GM19438 (cell line): ENCODE results near the gene SERPINB10.
"Not testable (repeated sequence)": the region's sequence is repeated elsewhere in the genome, so short reads cannot be mapped to it uniquely, and the experiment has no call there.

ENCODE experiments used
- ATAC-seq: cut with Tn5 transposase; IDR thresholded peaks from one replicate; pipeline ENCODE4 v1.9.1; 2021; ENCODE audit warnings: low read depth; ENCODE audit not compliant: unreplicated experiment

SERPINB10 gene

DNA sequence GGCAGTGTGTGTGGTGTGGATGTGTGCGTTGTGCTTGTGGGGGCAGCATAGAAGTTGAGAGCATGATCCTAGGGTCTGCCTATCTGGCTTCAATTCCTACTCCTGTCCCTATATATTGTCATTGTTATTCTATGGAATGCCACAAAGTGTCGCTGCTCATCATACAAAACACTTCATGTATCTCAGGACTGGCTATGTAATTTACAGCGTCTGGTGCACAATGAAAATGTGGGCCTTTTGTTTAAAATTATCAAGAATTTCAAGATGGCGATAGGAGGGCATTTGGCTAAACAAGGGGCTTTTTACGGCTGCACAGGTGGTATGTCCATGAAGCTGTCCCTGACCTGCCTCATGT is 16.8 kb upstream of the SERPINB10 start:
- peak; percentile 94 for ATAC-seq

DNA sequence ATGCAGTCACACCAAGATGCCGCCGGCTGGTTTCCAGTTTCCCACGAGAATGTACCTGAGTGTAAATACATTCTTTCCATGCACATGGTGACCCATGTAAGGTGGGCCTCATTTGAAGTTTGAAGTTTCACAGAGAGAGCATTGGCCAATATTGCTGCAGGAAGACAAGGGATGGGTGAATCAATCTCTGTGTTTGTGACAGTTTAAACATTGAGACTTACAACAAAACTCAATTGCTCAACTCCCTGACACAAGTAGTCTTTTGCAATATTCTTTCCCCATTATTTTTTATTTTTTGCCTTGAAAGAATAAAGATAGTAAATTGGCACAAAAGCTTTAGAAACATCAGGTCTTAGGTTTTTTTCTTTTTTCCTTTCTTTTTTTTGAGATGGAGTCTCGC is 15.2 kb upstream of the SERPINB10 start:
- ATAC-seq = no peak

DNA sequence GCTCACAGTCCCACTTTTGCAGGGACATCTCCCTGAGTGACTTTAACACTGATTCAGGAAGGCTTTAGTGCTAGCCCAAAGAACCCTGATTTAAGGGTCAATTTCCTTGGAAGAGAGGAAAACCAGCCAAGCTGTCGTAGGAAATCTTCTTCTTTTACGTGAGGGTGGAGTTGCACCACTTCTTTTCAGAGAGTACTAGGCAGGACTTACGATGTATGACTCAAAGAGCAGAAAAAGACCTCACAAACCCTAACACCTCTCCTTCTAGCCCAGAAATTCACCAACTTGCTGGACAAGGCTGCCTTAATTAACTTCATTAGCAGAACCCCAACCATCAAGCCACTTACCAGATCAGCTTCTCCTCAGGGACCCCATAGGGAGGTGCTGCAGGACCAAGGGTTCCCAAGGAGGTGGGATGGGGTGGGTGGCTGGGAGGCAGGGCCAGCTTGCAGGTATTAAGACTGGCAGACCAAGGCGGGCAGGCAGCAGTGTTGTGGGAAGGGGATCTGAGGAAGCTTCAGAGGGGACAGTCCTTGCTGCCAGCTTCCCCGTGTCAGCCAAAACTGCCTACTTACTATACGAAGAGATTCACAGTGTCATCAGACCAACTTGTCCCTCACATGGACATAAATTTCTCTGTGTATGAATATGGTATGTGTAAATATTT is 13.5 kb upstream of the SERPINB10 start:
- ATAC-seq = no peak

DNA sequence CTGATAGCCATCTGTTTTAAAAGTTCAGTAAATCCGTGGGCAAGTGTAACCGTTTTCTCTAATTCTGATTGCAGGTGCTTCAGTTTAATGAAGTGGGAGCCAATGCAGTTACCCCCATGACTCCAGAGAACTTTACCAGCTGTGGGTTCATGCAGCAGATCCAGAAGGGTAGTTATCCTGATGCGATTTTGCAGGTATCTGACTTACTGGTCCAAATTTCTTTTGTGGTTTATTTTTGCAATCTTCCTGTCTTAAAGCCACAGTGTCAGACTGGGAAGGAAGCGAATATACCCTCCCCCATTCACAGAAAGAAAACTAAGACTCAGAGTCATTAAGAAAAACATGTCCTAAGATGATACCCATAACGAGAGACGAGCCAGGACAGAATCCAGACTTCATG is 12.6 kb upstream of the SERPINB10 start:
- ATAC-seq = no peak

DNA sequence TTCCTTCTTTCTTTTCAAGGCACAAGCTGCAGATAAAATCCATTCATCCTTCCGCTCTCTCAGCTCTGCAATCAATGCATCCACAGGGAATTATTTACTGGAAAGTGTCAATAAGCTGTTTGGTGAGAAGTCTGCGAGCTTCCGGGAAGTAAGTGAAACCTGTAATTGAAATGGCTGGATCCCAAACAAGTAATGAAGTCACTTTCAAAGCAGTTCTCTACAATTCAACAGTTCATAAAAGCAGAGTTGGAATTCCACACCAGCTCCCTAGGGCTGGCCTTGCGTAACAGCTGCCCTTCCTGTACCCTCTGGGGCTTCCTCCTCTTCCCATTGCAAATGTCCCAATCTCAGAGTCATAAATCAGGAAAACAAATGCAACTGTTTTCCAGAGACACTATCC is 10.7 kb upstream of the SERPINB10 start:
- no peak for ATAC-seq

DNA sequence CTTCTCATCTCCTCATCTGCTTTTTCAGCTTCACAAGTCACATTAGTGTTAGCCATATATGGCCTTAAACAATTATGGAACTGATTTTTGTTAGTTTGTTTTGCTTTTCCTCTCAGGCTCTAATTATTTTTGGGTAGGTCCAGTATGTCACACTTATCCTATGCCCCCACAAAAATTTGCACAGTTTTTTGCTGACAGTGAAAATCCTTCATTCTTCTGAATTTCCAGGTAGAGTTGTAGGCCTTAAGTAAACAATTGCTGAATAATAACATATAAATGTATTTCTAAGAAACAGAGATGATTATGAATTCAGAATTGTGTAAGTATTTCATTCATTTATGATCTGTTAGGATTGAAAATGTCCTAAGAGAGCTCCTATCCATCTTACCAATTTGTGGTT is 8.6 kb upstream of the SERPINB10 start:
- no peak for ATAC-seq

DNA sequence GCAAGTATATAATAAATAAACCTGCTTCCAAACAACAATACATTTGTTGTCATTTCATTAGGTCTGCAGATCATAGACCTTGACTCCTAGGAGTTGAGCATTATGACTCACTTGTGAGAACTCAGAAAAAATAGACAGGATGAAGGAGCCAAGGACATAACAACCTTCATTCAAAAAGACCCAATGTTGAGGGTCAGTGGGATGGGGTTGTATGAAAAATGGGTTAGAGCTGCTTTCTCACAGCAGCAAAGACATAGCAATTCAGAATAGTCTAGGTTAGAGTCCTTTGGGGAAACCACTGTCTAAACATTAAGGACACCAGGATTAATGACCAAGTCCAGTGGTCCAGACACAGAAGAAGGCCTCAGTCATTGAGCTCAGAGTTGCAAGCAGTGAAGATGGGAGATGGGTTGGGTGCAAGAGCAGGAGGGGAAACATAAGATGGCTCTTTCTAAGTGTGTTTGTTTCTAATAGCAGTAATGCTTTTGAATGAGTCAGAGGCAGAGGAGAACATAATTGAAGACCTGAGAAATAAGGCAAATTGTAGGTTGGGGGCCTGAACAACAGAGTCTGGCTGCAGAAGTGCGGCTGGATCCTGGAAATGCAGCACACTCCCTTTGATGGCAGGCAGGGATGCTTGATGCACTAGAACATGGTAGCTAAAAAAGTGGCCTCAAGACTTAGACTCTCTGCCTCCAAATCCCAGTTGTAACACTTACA is 3.7 kb upstream of the SERPINB10 start:
- no peak for ATAC-seq

DNA sequence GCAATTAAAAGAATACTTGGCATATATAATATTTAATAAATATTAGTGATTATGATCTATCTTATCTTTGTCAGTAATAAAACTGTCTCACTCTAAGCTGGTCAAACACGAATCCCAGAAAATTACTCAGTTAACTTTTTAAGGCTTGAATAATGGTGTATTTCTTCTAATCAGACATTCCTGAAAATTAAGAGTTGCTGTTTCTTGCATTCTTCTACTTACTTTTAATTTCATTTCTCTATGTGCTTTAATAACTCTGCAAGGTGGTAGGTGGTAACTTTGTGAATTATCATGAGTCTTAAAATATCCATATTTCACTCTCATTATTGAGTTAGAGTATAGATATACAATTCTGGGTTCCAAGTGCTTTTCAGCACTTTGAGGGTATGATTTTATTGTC is 3.1 kb upstream of the SERPINB10 start:
- no peak for ATAC-seq

DNA sequence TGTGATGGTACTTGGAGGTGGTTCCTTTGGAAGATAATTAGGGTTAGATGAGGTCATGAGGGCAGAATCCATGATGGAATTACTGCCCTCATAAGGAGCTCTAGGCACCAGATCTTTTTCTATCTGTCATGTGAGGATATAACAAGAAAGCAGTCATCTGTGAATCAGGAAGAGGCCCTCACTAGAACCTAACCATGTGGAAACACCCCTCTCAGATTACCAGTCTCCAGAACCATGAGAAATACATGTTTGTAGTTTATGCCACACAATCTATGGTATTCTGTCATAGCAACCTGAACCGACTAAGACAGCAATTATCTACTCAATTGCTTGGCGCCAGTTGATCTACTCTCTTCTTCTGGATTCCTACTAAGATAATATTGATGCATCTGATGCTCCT is 2.4 kb upstream of the SERPINB10 start:
- ATAC-seq = no peak

DNA sequence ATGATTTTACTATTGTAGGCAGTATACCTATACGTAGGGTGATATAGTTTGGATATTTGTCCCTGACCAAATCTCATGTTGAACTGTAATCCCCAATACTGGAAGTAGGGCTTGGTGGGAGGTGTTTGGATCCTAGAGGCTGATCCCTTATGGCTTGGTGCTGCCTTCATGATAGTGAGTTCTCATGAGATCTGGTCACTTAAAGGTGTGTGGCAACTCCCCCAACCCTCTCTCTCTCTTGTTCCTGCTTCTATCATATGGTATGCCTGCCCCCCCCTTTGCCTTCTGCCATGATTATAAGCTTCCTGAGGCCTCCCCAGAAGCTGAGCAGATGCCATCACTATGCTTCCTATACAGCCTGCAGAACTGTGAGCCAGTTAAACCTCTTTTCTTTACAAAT is 1.7 kb upstream of the SERPINB10 start:
- ATAC-seq = no peak

DNA sequence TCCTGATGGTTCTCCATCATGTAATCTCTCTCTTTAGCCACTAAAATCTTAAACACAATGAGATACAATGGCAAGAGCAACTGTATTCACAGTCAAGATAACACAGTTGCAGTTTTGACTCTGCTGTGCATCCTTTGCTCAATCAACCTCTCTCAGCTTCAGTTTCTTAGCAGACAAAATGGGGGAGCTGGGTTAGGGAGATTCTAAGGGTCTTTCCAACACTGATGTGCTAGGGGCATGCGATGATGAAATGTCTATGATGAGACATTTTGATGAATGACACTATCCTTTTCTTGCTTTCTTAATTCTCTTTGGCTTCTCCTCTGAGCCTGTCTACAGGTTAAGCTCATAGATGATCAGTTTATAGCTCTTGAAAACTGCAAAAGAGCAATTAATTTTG is 1.1 kb downstream of the SERPINB10 start:
- ATAC-seq = no peak

DNA sequence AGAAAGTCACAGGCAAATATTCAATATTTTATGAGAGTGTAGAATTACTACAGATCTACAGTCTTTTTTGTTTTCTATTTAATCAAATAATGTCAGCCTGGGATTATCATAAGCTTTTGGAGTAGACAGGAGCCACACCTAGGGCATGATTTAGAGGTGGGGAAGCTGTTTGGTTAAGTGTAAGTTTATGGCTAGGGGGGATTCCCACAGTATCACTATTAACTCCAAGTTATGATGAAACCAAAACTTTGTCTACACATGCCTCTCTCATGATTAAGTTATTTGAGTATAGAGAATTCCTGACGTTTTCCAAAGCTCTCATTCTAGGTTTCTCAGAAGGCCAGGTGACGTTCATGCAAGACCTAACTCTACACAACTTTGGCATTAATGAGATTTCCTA is 2.1 kb downstream of the SERPINB10 start:
- ATAC-seq = peak; percentile 52

DNA sequence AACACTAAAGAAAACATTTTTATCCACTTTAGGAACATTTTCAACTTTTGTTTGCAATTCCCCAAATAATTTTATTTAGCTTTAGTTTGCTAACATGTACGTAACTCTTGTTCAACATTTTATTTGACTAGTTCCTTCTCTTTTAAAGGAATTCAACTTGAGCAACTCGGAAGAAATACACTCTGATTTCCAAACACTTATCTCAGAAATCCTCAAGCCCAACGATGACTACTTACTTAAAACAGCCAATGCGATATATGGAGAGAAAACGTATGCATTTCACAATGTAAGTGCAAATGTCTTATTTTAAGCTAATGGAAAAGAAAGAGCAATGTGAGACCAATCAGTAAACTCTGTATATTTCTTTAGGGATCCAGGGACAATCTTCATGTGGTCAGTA is 10.1 kb downstream of the SERPINB10 start:
- ATAC-seq = no peak

DNA sequence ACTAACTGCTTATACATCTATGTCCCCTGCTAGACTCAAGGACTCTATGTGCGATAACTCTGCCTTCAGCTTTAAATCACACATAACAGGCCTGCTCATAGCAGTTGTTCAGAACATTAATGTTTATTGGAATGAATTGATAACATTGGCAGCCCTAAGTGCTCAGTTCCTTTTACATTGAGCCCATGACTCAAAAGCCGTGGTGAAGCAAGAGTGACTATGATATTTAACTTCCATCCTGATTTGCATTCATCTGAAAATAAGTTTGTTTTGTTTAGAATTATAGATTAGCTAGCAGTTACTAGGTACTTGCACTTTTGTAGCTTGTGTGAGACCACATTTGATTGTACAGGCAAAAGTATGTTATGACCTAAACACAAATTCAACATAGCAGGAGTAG is 14.3 kb downstream of the SERPINB10 start:
- ATAC-seq = no peak

DNA sequence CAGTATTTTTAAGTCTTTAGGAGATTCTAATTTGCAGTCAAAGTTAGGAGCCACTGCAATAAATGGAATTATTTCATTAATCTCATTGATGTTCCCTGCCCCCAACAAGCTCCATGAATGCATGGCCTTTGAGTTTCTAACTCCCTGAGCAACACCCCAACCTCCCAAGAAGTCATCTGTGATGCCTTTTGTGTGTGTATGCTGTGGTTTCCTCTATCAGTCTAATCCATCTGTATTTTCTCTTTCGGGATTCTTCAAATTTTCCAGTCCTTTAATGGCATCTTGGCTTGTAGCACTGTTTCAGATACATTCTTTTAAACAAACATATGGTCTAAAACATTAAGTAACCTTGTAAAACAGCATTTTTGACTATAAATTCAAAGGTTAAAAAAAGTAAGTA is 16.8 kb downstream of the SERPINB10 start:
- ATAC-seq = no peak

DNA sequence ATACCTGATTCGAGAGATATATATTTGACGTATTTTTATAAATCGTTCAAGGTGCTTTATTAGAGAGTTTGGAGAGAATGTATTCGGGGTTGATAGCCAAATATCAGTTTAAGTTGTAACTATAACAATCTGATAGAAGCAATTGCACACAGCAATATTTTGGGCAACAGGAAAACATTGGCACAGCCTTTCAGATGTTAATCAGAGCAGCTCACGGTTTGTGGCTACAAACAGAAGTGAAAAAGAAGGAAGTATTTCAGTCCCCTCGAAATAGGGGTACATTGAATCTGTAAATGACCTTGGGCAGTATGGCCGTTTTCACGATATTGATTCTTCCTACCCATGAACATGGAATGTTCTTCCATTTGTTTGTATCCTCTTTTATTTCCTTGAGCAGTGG is 20.6 kb downstream of the SERPINB10 start:
- ATAC-seq = no peak

DNA sequence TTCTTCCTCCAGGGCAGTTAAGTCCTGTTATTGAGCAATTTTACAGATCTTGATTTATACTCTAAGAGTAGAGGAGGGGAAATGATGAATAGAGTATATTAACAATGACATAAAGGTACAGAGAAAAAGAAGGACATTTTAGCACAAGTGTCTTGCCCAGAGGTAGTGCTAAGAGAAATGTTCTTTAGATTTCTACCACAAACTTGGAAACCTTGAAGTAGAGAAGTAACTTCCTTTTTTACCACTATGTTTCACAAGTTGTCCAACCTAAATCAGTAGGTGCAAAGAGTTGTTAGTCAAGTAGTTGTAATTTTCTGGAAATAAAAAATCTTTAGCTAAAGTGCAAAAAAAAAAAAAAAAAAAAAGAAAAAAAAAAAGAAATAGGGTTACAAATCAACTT is 21.6 kb downstream of the SERPINB10 start:
- ATAC-seq = not testable (repeated sequence)

DNA sequence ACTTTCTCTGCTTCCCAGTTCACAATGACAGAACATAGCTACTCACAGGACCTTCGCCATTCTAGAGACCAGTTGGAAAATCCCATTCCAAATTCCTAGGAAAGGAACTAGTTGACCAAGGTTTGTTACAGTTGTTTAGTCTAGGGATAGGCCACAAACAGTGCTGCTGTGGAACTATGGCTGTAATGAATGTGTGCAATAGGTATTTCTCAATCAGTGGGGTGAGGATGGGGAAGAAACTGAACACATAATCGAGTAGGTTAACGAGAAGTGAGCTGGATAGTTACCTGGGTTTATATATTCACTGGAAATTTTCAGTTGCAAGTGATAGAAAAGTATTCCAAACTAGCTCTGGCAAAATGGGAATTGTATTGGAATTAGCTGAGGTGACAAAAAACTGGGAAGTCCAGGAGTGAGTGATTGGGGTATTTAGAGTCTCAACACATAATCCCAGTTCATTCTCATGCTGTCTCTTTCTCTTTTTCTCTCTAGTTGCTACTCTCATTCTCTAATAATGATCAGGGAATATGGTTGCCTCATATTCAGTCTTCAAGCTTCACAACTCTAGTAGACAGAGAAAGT is 23.1 kb downstream of the SERPINB10 start:
- ATAC-seq = no peak

DNA sequence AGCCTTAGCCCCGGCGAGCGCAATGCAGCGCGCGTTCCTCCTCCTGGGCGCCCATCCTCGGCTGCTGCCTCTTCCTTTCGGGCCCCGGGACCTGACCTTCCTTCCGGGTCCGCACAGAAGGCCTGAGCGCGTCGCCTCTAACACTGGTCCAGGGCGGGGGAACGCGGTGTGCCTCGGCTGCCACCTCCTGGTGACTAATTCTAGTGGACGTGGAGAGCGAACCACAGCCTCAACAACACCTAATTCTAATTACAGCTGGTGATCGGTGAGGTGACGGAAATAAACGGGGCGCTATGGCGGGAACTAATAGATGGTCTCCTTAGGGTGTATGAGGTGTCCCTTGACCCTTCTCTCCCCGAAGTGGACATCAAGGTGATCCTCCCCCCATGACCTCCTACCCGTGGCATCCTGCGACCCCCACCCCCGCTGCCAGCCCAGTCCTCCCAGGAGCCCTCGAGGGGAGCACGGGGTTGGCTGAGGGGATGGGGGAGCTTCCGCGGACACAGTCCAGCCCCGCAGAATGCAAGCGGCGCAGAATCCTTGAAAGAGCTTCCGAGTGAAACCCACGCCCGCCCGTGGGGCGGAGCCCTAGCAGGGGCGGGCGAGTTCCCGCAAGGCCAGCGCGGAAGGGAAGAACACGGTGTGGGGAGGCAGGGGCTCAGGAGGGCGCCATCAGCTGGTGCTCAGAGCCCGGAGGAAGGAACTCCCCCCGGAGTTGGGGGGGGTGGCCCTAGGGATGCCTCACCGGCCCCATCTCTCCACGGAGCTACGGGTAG is 28.6 kb downstream of the SERPINB10 start:
- ATAC-seq = peak; percentile 98

DNA sequence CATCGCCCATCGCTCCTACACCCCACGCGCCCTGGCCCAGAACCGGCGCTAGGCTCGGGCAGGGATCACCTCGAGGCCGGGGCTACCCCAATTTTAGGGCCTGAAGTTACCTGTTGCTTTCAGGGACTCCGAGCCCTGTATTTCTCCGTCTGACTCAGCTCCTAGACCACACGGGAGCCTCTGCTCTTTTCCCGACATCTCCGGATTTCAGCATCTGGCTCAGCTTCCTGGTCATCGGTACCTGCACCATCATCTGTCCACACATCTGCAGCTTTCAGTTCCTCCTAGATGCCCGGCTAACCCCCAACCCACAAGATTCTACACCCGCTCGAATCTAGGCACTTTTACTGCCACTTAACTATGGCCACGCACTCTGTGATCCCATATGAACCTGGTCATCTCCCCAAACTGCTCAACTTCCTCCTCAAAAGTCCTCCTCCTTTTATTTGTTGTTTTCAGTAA is 29.2 kb downstream of the SERPINB10 start:
- ATAC-seq = no peak

DNA sequence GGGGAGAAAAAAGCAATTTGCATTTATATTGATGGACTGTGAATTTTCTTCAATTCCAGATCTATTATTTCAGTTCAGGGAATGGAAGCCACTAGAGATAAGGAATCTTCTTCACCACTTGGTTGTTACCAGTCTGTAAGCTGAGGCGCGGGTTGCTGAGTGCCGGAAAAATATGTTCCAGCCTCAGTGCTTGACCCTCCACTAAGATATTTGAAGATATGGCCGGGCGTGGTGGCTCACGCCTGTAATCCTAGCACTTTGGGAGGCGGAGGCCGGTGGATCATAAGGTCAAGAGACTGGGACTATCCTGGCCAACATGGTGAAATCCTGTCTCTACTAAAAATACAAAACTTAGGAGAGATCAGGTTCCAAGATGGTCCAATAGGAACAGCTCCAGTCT is 32.2 kb downstream of the SERPINB10 start:
- ATAC-seq = no peak
